Measurements from ENCODE around the gene TTLL10.

The TTLL10 gene

DNA sequence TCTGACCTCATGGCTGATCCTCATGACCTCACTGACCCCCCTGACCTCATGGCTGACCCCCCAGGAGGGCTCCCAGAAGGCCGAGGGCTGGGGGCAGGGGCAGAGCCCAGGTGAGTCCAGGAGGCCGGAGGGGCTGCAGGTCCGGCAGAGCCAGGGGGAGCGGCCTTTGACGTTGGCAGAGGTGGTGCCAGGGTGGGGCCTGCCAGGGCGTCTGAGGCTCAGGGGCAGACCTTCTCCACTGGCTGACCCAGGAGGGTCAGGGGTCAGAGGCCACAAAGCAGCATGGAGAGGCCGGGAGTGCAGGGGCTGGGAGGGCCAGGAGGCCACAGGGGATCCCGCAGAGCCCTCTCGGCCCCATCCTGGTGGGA lies 28.1 kb upstream of the TTLL10 start:
- DNase-seq (ENCODE audit: low read depth): no peak
- H3K4me3 ChIP-seq (ENCODE audit: control insufficient read depth, low read depth, low read length): no peak overlapping the region
- TF ChIP-seq, protein P1, sequence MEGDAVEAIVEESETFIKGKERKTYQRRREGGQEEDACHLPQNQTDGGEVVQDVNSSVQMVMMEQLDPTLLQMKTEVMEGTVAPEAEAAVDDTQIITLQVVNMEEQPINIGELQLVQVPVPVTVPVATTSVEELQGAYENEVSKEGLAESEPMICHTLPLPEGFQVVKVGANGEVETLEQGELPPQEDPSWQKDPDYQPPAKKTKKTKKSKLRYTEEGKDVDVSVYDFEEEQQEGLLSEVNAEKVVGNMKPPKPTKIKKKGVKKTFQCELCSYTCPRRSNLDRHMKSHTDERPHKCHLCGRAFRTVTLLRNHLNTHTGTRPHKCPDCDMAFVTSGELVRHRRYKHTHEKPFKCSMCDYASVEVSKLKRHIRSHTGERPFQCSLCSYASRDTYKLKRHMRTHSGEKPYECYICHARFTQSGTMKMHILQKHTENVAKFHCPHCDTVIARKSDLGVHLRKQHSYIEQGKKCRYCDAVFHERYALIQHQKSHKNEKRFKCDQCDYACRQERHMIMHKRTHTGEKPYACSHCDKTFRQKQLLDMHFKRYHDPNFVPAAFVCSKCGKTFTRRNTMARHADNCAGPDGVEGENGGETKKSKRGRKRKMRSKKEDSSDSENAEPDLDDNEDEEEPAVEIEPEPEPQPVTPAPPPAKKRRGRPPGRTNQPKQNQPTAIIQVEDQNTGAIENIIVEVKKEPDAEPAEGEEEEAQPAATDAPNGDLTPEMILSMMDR (conservative IDR thresholded peaks at IDR 0.05; ENCODE audit: control insufficient read depth, insufficient read depth, low read depth, low read length): no peak

- H3K4me3 ChIP-seq (ENCODE audit: control insufficient read depth, low read depth, low read length): no peak overlapping the region
- no peak for DNase-seq (ENCODE audit: low read depth)
- TF ChIP-seq, protein P1 (conservative IDR thresholded peaks at IDR 0.05; ENCODE audit: control insufficient read depth, insufficient read depth, low read depth, low read length): no peak
Observed at GRCh38 chr1:1146026-1146425, 27.7 kb upstream of the TTLL10 start.

- TF ChIP-seq, protein P1 (conservative IDR thresholded peaks at IDR 0.05; ENCODE audit: control insufficient read depth, insufficient read depth, low read depth, low read length): no peak
- no peak for DNase-seq (ENCODE audit: low read depth)
- H3K4me3 ChIP-seq (ENCODE audit: control insufficient read depth, low read depth, low read length): no peak overlapping the region
Observed at GRCh38 chr1:1146596-1146995, 27.1 kb upstream of the TTLL10 start.

GRCh38 chr1:1148061-1148460 lies 25.6 kb upstream of the TTLL10 start:
- H3K4me3 ChIP-seq (ENCODE audit: control insufficient read depth, low read depth, low read length): no peak overlapping the region
- TF ChIP-seq, protein P1 (conservative IDR thresholded peaks at IDR 0.05; ENCODE audit: control insufficient read depth, insufficient read depth, low read depth, low read length): no peak
- no peak for DNase-seq (ENCODE audit: low read depth)

- TF ChIP-seq, protein P1 (conservative IDR thresholded peaks at IDR 0.05; ENCODE audit: control insufficient read depth, insufficient read depth, low read depth, low read length): no peak
- DNase-seq (ENCODE audit: low read depth): no peak
- no peak overlapping the region for H3K4me3 ChIP-seq (ENCODE audit: control insufficient read depth, low read depth, low read length)
Observed at GRCh38 chr1:1148569-1148968, 25.1 kb upstream of the TTLL10 start.

- no peak overlapping the region for H3K4me3 ChIP-seq (ENCODE audit: control insufficient read depth, low read depth, low read length)
- TF ChIP-seq, protein P1 (conservative IDR thresholded peaks at IDR 0.05; ENCODE audit: control insufficient read depth, insufficient read depth, low read depth, low read length): no peak
- no peak for DNase-seq (ENCODE audit: low read depth)
Observed at GRCh38 chr1:1149416-1149815, 24.3 kb upstream of the TTLL10 start.

DNA sequence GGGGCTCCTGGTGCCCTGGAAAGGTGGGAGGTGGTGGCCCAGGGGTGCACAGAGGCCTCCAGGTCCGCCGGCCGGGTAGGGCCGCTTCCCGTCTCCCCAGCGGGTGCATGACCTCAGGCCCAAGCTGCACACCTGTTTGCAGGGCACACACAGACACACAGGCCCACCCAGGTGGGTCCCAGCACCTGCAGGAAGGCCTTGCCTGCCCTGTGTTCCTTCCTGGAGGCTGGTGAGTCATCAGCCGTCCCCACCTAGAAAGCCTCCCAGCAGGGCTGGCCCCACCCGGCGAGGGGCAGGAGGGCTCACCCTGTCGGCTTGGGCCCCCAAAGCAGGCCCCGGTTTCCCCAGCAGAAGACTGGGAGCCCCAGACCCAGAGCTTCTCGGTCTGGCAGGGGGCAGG lies 23.6 kb upstream of the TTLL10 start:
- TF ChIP-seq, protein P1 (conservative IDR thresholded peaks at IDR 0.05; ENCODE audit: control insufficient read depth, insufficient read depth, low read depth, low read length): no peak
- no peak overlapping the region for H3K4me3 ChIP-seq (ENCODE audit: control insufficient read depth, low read depth, low read length)
- DNase-seq (ENCODE audit: low read depth): no peak
